Inflammatory macrophage treated with lipopolysaccharide for 1 hour (primary cell): Measurements from ENCODE around the gene SYT13.

ENCODE experiments used
- DNase-seq, 2 donors: peaks; one replicate each; pipeline ENCODE4 v3.0.0-alpha.2; 2020 to 2022

Gene SYT13

DNA sequence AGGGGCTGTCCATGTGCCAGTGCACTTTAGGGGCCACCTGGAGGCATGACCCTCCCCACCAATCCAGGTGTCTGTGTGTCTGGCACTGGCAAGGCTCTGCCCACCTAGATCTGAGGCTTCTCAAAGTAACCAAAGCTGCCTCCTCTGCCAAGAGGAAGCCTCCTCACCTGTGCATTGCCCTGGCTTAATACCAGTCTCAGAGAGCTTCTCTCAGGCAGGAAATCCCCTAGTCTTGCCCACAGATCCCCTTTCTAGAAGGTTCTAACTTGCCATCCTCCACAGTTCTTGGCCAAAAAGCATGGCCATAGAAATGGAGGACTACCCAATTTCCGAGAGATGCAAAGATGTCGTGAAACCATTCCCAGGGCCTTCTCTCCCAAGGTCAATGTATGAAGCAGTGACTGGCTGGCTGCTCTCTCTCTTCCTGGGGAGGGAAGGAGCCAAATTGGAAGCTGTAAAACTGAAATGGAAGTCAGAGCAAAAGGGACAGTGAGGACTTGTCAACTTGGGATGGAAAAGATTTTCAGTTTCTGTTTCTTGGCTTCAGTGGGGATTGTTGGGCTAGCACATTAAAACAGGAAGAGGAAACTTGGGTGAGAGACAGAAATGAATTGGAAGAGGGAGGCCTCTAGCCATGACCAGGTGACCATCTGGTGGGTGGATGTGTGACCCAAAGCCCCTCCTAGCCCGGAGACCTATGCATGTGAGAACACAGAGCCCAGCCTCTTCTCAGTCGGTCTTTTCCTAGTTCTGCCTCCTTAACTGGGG lies 70.9 kb downstream of the SYT13 start:
- no peak for DNase-seq

DNA sequence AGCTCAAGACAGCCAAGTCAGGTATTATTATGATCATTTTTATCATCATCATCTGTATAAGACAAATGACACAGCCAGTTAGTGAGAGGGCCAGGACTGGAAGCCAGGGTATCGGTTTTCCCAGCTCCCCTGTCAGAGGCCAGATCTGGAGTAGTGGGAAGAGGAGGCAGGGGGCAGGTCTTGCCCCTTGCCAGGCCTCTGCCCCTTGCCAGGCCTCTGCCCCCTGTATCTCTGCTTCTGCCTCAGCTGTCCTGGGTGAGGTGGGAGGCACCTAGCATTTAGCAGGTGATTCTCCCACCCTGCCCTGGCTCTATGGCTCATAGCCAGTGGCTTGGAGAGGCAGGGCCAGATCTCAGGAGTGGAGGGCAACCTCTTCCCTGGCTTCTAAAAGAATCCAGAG lies 72.4 kb downstream of the SYT13 start:
- no peak for DNase-seq

DNA sequence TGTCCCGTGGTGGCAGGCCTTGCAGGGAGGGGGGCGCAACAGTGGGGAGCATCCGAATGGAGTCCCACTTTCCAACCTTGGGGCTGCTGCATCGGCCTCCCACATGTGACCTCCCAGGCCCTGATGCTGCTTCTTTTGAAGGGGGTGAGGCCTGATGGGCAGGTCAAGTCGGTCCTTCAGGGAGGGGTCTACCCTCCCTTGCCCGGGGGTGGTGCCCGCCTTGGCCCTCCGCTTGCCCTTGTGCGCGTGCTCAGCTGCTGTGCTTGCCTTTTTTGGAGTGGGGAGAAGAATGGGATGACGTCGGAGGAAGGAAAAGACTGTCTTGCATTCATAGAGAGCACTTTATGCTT lies 72.8 kb downstream of the SYT13 start:
- DNase-seq = no peak

DNA sequence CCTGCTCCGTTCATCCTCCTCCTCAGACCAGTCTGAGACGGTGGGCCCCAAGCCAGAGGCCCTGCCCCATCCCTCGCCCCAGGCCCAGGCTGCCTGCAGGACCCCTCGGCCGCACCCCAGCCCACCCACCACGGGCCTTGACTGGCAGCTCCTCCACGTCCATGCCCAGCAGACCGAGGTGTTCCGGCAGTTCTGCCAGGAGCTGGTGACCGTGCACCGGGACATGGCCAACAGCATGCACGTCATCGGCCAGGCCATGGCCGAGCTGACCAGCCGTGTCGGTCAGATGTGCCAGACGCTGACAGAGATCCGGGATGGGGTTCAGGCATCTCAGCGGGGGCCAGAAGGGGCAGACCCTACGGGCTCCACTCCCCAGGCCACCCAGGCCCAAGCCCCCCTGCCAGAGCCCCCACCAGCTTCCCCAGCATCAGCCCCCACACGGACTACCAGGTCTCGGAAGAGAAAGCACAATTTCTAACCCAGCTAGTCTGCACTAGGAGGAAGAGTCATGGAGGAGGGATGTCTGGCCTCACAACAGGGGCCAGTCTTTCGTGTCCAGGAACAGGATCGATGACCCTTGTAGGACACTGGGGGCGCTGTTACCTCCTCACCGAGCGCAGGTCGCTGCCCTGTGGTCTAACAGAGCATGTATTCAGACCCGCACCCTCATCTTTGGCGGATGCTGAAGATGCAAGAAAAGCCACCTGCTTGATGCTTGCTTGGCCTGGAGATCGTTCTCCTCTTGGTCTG lies 73.4 kb downstream of the SYT13 start:
- DNase-seq = no peak

DNA sequence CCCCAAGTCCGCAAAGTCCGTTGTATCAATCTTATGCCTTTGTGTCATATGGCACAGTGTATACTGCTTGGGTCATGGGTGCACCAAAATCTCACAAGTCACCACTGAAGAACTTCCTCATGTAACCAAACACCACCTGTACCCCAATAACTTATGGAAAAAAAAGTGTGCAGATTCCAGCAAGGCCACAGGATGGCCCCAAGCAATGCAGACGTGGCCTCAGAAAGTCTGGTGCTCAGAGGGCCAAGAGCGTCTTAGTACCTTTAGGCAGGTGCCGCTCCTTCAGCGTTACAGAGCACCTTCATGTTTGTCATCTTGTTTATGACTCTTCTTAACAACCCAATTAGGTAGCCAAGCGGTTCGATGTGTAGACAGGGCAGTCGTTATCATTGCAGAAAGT lies 74.4 kb downstream of the SYT13 start:
- DNase-seq = no peak

DNA sequence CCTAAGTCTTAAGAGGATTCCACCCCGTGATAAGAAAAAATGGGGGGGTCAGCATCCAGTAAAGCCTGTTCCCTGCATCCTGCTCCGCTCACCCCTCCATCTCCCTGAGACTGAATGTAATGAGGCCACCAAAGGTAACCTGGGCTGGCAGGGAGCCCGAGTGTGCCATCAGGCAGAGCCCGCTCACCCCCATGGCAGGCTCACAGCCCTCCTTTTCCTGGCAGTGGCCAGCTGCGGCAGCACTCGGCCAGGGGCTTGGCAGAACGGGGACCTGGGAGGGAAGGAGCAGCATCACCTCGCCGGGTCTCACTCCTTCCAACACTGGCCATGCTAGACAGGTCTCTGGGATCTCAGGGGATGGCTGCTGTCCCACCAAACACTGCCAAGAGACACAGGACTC lies 75.3 kb downstream of the SYT13 start:
- no peak for DNase-seq

DNA sequence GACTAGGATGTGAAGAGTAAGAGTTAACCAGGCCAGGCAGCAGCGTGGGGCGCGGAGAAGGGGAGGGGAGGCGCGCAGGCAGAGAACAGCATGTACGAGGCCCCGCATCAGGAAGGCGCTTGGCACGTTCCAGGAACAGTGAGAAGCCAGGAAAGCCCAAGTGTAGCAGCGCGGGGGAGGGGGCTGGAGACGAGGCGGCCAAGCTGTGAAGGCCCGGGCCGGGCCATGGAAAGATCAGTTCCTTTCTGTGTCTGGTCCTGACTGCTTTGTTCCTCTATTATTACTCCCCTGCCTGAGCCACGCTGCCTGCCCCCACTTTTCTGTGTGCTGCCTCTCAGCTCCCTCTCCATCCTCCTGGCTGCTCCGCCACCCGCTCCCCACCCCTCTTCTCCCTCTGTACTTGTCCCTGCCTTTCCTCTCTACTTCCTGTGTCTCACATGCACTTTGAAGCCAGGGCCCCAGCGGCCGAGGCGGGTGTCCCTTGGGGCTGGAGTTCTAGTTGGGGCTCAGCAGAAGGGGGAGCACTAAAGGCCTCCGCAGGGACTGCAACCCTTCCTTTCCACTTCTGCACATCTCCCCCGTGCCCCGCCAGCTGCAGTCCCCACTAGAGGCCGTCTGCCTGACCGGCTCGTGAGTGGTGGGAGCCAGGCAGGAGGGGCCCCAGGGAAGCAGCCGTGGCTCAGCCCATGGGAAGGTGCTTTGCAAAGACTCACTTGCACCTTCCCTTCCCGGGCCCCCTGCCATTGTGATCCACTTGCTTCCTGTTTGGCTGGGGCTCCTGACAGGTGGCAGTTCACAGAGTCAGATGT lies 76.0 kb downstream of the SYT13 start:
- no peak for DNase-seq

DNA sequence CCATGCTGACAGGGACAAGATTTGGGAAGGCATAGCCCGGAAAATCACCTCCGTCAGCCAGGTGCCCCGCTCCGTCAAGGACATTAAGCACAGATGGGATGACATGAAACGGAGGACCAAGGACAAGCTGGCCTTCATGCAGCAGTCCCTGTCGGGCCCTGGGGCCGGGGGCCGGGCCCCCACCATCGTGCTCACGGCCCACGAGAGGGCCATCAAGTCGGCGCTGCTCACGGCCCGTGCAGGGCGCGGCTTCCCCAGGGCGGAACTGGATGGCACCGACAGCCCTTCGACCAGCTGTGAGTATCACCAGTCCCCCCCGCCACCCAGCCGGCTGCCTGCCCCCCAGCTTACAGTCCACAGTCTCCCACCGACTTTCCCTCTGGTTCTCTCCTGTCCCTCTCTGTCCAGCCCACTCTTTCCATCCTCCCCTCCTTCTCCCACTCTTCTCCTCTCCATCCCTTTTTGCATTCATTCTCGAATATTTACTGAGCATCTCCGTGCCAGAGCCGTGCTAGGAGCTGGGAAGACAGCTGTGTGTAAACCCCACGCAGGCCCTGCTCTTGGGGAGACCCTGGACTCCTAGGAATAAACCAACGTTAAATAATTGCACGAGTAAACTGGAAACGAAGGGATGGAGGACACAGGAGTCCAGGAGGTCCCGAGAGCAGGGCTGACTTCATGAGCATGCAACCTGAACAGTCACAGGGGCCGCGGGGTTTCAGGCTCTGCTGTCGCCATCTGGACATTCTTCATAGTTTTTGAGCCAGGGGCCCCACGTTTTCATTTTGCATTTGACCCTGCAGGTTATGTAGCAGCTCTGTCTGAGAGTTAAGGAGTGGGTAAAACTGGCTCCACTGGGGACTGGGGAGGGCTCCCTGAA lies 76.9 kb downstream of the SYT13 start:
- no peak for DNase-seq

DNA sequence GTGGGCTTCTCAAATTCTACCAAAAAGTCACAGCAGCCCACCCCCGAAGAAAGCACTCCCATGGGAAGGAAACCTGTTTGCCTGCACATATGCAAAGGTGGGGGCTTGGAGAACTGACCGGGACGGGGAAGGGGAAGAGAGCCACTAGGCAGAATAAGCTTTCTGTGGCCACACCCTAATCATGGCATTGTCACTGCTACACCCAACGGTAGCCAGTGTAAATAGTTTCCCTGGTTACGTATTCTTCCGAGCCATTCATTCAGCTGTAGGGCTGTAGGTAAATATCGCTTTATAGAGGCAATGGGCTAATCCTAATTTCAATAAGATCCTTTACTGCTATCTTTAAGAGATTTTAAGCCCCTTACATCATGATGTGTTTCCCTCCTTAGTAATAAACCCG lies 78.0 kb downstream of the SYT13 start:
- DNase-seq = no peak

DNA sequence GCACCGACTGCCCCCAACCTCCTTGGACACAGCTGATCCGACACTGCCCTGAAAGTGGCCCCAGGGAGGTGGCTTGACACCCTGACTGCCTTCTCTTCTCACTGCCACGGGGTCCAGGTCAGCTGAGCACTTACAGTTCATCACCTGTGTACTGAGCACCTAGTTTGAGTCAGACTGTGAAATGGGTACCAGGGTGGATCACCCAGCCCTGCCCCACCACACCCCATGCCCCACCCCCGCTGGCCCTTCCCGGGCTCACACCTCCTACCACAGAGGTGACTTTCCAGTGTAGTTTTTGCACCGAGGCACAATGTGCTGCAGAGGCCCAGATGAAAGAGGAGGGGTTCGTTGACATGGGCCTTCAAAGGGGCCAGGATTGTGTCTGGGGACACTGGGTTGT lies 80.2 kb downstream of the SYT13 start:
- no peak for DNase-seq

DNA sequence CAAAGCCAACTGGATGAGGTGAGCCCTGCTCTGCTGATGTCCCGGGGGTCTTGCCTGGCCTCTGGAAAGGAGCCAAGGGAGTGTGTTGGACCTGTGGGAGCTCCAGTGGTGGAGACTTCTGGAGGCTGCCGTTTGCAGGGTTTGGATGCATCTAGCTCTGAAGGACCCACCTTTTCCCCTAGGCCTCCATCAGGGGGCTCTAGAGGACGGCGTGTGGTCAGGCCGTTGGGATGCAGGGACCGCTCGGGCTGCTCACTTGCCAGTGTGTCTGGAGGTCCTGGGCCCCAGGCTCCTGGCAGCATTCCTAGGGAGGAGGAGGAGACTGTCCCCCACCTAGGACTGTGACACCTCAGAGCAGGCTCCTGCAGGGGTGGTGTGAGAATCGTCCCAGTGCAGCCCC lies 81.4 kb downstream of the SYT13 start:
- DNase-seq = no peak

DNA sequence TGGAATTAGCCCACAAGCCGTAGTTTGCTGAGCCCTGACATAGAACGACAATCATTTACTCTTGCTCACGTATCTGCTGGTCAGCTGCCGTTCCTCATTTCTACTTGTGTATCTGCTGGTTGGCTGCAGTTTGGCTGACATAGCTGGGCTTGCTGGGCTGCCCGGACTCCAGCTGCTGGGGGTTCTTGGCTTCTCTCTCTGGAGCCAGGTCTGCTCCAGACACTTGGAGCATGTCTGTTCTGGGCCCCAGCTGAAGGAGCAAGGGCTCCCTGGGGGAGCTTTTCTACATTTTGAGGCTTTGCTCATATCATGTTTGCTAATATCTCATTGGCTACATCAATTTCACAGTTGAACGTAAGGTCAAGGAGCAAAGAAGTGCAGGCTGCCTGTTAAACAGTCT lies 92.4 kb downstream of the SYT13 start:
- DNase-seq = no peak
